OCI-M1 (cell line): ENCODE measurements around the gene HEATR9.

Source experiments
- DNase-seq: peaks from one replicate; lab custom pipeline; 2025; lab: John Stamatoyannopoulos, UW

Gene HEATR9

DNA sequence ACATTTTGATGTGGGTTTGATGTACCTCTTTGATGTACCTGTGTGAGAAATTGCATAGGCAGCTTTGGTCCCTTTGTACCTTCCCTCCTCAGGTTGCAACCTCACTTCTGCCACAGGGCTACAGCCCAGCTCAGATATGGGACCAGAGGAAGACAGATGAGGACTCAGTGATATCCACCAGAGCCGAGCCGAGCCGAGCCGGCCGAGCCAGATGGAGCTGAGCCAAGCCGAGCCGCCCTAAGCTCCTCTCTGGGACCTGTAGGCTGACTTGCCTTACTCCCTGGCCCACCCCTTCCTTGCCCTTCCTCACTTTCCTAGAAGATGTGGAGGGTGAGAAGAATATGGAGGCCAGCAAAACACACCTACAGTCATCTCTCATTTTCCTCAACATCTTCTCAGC, 3.8 kb downstream of the HEATR9 start:
- no peak for DNase-seq

GRCh38 chr17:35856603-35857002, 12.1 kb downstream of the HEATR9 start:
- DNase-seq: no peak

DNA sequence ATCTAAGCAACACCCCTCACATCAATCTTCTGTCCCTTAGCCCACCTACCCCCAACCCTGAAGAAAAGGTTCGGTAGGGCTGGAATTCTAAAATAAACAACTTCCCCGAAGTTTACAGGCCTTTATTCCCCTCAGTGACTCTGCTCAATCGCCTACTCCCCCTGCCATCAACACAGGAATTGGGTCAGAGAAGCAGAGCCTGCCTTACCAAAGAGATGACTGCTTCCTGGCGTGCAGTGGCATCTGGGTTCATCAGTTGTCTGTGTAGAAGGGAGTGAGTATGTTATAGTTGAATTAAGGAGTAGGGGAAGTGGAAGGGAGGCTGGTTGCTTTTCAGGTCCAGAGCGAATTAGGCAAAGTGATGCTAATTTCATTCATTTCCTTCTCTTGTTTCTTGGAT, 12.7 kb downstream of the HEATR9 start:
- no peak for DNase-seq

GRCh38 chr17:35849469-35850348, 19.0 kb downstream of the HEATR9 start:
- peak; percentile 80 for DNase-seq

DNA sequence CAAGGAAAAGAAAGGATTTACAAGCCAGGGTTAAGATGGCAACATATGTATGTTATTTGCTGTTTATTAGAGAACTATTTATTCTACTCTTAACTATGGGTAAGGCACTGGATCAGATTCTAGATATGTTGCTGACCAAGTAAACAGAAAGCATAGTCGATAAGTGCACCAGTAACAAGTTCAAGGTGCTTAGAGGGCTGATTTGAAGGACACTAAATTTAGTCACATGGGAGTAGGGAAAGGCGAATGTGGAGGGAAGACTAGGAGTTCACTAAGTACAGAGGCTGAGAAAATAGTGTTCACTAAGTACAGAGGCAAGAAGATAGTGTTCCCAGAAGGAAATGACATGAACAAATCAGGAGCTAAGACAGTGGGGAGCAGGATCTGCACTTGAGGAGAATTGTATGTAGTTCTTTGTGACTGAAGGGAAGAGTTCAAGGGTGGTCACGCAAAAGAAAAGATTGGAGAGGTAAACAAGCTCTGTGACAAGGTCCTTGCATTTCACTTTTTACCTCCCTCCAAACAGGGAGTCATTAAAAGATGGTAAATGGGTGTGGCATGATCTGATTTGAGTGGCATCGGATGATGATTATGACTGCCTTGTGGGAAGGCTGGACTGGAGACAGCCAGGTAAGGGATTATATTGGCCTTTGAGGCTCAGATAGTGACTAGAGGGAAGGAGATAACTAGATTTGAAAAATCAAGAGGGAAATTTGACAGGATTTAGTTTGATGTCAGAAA, 20.9 kb downstream of the HEATR9 start:
- DNase-seq: peak; percentile 9

DNA sequence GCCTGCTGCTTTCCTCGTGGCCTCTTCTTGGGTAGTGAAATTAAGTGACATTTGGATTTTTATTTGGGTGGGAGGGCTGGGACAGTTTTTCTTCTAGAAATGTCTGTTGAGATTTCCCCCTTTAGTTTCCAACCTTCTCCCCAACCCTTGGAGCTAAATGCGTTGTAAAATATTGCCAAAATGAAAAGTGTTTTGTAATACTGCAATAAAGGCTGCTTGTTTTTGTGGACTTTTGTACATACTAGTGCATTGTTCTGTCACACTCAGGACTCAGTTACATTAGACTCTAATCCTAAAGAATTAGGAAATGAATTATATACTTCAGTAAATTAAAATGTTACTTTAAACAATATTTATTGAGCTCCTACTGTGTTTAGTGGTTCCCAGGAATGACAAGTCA, 21.7 kb downstream of the HEATR9 start:
- DNase-seq: no peak

- no peak for DNase-seq
These were observed 22.5 kb downstream of the HEATR9 start for GRCh38 chr17:35846055-35846809.

DNA sequence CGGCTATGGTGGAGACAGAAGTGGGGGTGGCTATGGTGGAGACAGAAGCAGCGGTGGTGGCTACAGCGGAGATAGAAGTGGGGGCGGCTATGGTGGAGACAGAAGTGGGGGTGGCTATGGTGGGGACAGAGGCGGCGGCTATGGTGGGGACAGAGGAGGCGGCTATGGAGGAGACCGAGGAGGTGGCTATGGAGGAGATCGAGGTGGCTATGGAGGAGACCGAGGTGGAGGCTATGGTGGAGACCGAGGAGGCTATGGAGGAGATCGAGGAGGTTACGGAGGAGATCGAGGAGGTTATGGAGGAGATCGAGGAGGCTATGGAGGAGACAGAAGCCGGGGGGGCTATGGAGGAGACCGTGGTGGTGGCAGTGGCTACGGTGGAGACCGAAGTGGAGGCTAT, 24.1 kb downstream of the HEATR9 start:
- no peak for DNase-seq

- DNase-seq: no peak
These were observed 25.0 kb downstream of the HEATR9 start for GRCh38 chr17:35843698-35844097.

- DNase-seq: no peak
These were observed 26.5 kb downstream of the HEATR9 start for GRCh38 chr17:35842239-35842638.

DNA sequence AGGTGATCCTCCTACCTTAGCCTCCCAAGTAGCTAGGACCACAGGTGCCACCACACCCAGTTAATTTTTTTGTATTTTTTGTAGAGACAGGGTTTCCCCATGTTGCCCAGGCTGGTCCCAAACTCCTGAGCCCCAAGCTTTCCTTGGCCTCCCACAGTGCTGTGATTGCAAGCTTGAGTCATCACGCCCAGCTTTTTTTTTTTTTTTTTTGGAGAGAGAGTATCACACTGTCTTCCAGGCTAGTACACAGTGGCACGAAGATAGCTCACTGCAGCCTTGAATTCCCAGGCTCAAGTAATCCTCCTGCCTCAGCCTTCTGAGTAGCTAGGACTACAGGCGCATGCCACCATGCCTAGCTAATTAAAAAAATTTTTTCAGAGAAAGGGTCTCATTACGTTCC, 27.2 kb downstream of the HEATR9 start:
- no peak for DNase-seq

DNA sequence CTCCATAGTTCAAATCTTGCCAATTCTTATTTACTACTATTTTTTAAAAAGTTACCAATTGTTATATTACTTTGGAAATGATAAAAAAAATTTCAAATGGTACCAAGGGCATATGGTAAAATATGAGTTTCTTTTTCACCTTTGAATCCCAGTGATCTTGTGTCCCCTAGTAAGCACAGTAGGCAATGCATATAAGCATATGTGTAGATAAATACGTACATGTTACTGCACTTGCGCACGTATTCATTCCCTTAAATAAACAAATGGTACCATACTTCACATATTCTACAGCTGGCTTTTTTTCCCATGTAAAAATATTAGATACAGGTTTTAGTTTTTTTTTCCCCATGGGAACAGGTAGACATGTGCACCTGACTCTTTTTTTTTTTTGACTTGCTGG, 27.6 kb downstream of the HEATR9 start:
- DNase-seq: no peak

DNA sequence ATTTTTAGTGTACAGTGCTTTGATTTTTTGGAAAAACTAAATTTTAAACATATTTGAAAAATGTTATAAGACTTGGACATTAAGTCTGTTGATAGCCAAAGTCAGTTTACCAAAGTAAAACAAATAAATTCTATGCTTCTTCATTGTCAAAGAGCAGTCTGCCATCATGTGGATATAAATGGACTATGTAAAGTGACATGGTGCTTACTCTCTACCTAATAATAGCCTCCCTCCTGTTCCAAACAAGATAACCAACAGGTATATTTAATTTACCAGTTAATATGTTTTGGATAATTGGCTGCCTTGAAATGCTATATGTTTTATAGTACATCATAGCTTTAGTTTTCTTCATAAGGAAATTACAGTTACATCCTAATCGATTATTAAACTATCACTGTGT, 43.5 kb downstream of the HEATR9 start:
- DNase-seq: no peak

DNA sequence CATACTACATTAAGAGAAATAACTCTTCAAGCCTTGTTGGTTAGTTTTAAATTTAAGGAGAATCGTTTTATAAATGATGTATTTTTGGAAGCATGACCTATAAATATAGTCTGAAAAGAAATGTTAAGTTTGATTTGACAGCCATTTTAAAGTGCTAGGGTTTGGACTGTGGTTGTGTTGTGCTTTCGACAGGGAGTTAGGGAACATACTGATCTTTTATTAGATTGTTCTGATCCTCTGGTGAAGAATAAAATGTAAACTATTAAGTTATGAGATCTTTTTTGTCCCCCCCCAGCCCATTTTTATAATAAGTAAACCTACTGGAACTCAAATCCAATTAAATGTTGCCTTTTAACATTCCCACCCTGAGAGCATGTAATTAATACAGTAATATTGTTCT, 47.4 kb downstream of the HEATR9 start:
- DNase-seq: no peak

DNA sequence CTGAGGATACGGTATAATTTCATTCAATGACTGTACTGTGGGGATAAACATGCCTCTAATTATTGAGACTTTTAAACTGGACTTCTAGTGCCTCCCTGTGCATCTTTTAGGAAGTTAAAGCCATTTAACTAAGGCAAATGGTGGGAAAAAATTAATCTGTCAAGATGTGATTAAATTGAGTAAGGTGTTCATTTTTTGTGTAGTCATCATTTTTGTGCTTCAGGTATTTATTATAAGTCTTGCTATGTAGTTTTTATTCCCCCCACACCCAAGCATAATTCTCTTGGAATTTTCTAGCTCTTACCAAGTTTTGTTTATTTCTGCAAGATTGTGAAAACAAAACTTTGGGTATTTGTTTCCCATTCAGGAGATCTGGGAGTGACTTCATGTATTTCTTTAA, 49.2 kb downstream of the HEATR9 start:
- peak; percentile 16 for DNase-seq

DNA sequence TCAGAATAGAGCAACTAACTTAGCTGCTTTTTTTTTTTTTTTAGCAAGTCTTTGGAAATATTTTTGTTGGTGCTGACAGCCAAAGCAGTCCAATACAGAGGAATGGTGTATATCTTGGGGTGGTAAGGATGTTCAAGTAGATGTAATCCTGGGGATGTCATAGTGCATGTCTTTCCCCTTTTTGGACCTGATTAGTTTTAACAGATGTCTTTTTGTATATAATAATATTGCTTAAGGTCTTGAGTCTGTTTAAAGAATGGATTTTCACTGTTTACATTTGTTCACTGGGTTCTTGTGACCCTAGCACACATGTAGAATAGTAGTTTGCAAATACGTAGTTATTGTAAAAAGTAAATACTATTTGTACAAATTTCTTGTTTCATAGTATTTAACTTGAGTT, 51.5 kb downstream of the HEATR9 start:
- no peak for DNase-seq

DNA sequence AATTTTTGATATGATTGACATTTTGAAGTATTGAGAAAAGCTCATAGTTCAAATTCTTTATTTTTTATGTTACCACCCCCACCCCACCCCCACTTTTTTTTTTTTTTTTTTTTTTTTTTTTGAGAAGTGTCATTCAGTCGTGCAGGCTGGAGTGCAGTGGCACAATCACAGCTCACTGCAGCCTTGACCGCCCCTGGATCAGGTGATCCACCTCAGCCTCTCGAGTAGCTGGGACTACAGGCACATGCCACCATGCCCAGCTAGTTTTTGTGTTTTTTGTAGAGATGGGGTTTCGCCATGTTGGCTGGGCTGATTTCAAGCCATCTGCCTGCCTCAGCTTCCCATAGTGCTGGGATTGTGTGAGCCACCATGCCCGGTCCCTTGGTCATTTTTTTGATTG, 52.0 kb downstream of the HEATR9 start:
- DNase-seq: no peak

- no peak for DNase-seq
These were observed 56.2 kb downstream of the HEATR9 start for GRCh38 chr17:35812456-35812855.

DNA sequence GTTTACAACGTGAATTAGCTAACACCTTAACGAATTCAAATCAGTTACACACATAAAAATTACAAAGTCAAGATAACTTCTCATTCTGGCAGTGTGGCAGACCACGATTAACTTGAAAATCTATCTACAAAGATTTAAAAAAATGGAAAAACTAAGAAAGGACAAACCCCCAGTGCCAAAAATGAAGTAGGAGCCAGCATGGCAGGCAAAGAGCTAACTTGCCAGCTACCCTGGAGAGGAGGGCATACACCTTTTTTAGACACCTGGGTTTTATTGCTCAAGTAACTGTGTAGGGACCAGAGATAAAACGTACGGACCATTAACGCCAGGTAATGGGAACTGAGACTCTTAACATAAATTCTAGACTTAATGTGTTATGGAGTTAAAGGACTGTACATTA, 56.9 kb downstream of the HEATR9 start:
- no peak for DNase-seq

- DNase-seq: peak; percentile 29
These were observed 58.7 kb downstream of the HEATR9 start for GRCh38 chr17:35809855-35810461.

GRCh38 chr17:35808962-35809854, 59.5 kb downstream of the HEATR9 start, which contains the start of gene TAF15:
Gene TAF15 (plus strand): TSS chr17:35809484. CDS start chr17:35809570, 86 bp downstream.
- peak; percentile 99 for DNase-seq
